Testis (tissue), 2 donors: Measurements from ENCODE around the gene PLA2G4F.

ENCODE experiments used
- CTCF ChIP-seq, 3 experiments: fragments of 450-650 bp in 2 of 3; fragments of 200-600 bp in 1 of 3; sonication (generic) in 1 of 3; IDR thresholded peaks; one replicate each; pipeline ENCODE4 v1.5.1; 2016 to 2019; ENCODE audit warnings: antibody characterized with exemption in 3 of 3, mild to moderate bottlenecking in 2 of 3, moderate library complexity in 1 of 3
- POLR2A ChIP-seq: fragments of 450-650 bp; IDR thresholded peaks from one replicate; pipeline ENCODE4 v1.6.1; 2017; ENCODE audit warnings: antibody characterized with exemption, mild to moderate bottlenecking, moderate library complexity

DNA sequence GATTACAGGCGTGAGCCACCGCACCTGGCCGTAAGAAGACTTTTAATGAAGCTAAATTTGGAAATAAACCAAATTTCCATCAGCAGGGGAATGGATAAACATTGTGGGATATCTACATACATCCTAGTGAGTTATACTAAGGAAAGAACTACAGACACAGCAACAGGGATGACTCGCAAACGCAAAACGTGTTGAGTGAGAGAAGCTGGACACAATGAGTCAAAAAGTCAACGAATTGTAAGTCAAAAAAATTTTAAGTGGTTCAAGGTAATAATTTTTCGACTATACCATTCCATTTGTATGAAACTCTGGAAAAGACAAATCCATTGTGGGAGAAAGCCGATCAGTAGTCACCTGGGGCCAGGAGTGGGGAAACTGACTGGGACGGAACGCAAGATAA, 19.9 kb downstream of the PLA2G4F start:
- TF ChIP-seq CTCF (IDR thresholded peaks at IDR 0.05) (no peak), POLR2A (no peak)
